Trophoblast cell (in vitro differentiated cells and primary cell): Measurements from ENCODE around the gene PCDHGB2.

Source experiments
- DNase-seq, 2 donors: peaks; one replicate each; pipeline ENCODE4 v3.0.0-alpha.2; 2016
- H2AFZ ChIP-seq: 2 replicates; pipeline ENCODE4 v1.6.1; 2013; ENCODE audit warnings: low read length, moderate library complexity, mild to moderate bottlenecking; ENCODE audit not compliant: insufficient read depth, poor library complexity
- H2AK5ac ChIP-seq: 2 replicates; pipeline ENCODE4 v1.6.1; 2013; ENCODE audit warnings: mild to moderate bottlenecking, low read length
- H2BK120ac ChIP-seq: 2 replicates; pipeline ENCODE4 v1.6.1; 2013; ENCODE audit warnings: low read length, mild to moderate bottlenecking, moderate library complexity; ENCODE audit not compliant: insufficient read depth, poor library complexity
- H2BK12ac ChIP-seq: 2 replicates; pipeline ENCODE4 v1.6.1; 2013; ENCODE audit warnings: mild to moderate bottlenecking, low read length, moderate library complexity
- H2BK5ac ChIP-seq: 2 replicates; pipeline ENCODE4 v1.6.1; 2013; ENCODE audit warnings: low read length, low read depth, moderate library complexity, mild to moderate bottlenecking; ENCODE audit not compliant: poor library complexity
- H3K14ac ChIP-seq: 2 replicates; pipeline ENCODE4 v1.6.1; 2013; ENCODE audit warnings: mild to moderate bottlenecking, low read length
- H3K18ac ChIP-seq: 2 replicates; pipeline ENCODE4 v1.6.1; 2013; ENCODE audit warnings: mild to moderate bottlenecking, low read length
- H3K23ac ChIP-seq: 2 replicates; pipeline ENCODE4 v1.6.1; 2013; ENCODE audit warnings: low read length
- H3K27ac ChIP-seq: 2 replicates; pipeline ENCODE4 v1.5.1; 2013; ENCODE audit warnings: low read depth, mild to moderate bottlenecking, inconsistent platforms, low read length, moderate library complexity
- H3K27me3 ChIP-seq: 2 replicates; pipeline ENCODE4 v1.6.1; 2013; ENCODE audit warnings: inconsistent platforms, mild to moderate bottlenecking, low read length, moderate library complexity; ENCODE audit not compliant: insufficient read depth
- H3K36me3 ChIP-seq, 2 experiments: 1 replicate in 1 of 2; 2 replicates in 1 of 2; pipeline ENCODE4 v1.6.1; 2013; ENCODE audit warnings: low read length in 2 of 2, mild to moderate bottlenecking in 2 of 2, moderate library complexity in 1 of 2; ENCODE audit not compliant: insufficient read depth in 2 of 2, control insufficient read depth in 1 of 2
- H3K4ac ChIP-seq: 2 replicates; pipeline ENCODE4 v1.6.1; 2013; ENCODE audit warnings: low read depth, mild to moderate bottlenecking, low read length, moderate library complexity
- H3K4me1 ChIP-seq, 2 experiments: 1 replicate in 1 of 2; 2 replicates in 1 of 2; pipeline ENCODE4 v1.6.1; 2013; ENCODE audit warnings: low read length in 2 of 2, mild to moderate bottlenecking in 2 of 2, moderate library complexity in 1 of 2; ENCODE audit not compliant: insufficient read depth in 2 of 2, control insufficient read depth in 1 of 2
- H3K4me2 ChIP-seq: 2 replicates; pipeline ENCODE4 v1.6.1; 2013; ENCODE audit warnings: inconsistent platforms, mild to moderate bottlenecking, low read length, moderate library complexity
- H3K4me3 ChIP-seq: 2 replicates; pipeline ENCODE4 v1.5.1; 2013; ENCODE audit warnings: mild to moderate bottlenecking, low read depth, low read length, inconsistent platforms
- H3K79me1 ChIP-seq: one replicate; pipeline ENCODE4 v1.6.1; 2013; ENCODE audit warnings: low read length
- H3K79me2 ChIP-seq: 2 replicates; pipeline ENCODE4 v1.6.1; 2013; ENCODE audit warnings: low read length, mild to moderate bottlenecking; ENCODE audit not compliant: control insufficient read depth, insufficient read depth, poor library complexity
- H3K9ac ChIP-seq: 2 replicates; pipeline ENCODE4 v1.6.1; 2013; ENCODE audit warnings: mild to moderate bottlenecking, low read length
- H3K9me3 ChIP-seq: 2 replicates; pipeline ENCODE4 v1.6.1; 2013; ENCODE audit warnings: low read depth, mild to moderate bottlenecking, control low read depth, inconsistent platforms, low read length; ENCODE audit not compliant: insufficient read depth
- H4K12ac ChIP-seq: 2 replicates; pipeline ENCODE4 v1.6.1; 2013; ENCODE audit warnings: low read depth, mild to moderate bottlenecking, low read length, moderate library complexity
- H4K8ac ChIP-seq: 2 replicates; pipeline ENCODE4 v1.6.1; 2013; ENCODE audit warnings: low read depth, mild to moderate bottlenecking, low read length, moderate library complexity
- H4K91ac ChIP-seq: one replicate; pipeline ENCODE4 v1.6.1; 2013; ENCODE audit warnings: low read depth, mild to moderate bottlenecking, low read length, moderate library complexity
- WGBS: extraction: QIAGEN DNeasy Blood & Tissue Kit; methylation state at CpG from one replicate; pipeline ENCODE4 v1.1.7; 2013; ENCODE audit warnings: missing lambda C conversion rate; ENCODE audit not compliant: insufficient read length, insufficient coverage; ENCODE audit errors: extremely low coverage; 5-methylcytosine and 5-hydroxymethylcytosine counted together

PCDHGB2 gene

GRCh38 chr5:141409598-141410306 lies 50.0 kb downstream of the PCDHGB2 start:
- Histone ChIP-seq H3K23ac (no peak overlapping the region), H3K14ac (no peak overlapping the region), H2AFZ (no peak overlapping the region), H3K79me2 (no peaks in the 10 kb centered on the region), H2BK120ac (no peak overlapping the region), H3K9me3 (peaks cover 23% of the 10 kb centered on the region), H2AK5ac (no peak overlapping the region), H2BK12ac (no peak overlapping the region), H4K8ac (no peak overlapping the region), H3K4me1 (peaks cover 3 to 4% of the 10 kb centered on the region in 2 experiments), H3K4ac (no peak overlapping the region), H3K18ac (no peak overlapping the region), H3K36me3 (peaks cover 16 to 18% of the 10 kb centered on the region in 2 experiments), H3K4me3 (peak overlapping the region; percentile 7), H3K4me2 (no peak overlapping the region), H4K12ac (no peak overlapping the region), H3K27me3 (no peaks in the 10 kb centered on the region), H3K9ac (no peak overlapping the region), H3K79me1 (no peaks in the 10 kb centered on the region), H4K91ac (no peak overlapping the region), H3K27ac (no peak overlapping the region), H2BK5ac (no peak overlapping the region)
- no peak for DNase-seq
- no CpG with 5 or more reads among the region's 64 CpGs for WGBS

- Histone ChIP-seq H3K4me3 (no peak overlapping the region), H3K18ac (no peak overlapping the region), H3K9me3 (peaks cover 20% of the 10 kb centered on the region), H3K9ac (no peak overlapping the region), H2AK5ac (no peak overlapping the region), H2AFZ (no peak overlapping the region), H4K91ac (no peak overlapping the region), H2BK120ac (no peak overlapping the region), H4K12ac (no peak overlapping the region), H3K4ac (no peak overlapping the region), H3K4me1 (peaks cover 3 to 4% of the 10 kb centered on the region in 2 experiments), H2BK12ac (no peak overlapping the region), H3K79me2 (no peaks in the 10 kb centered on the region), H3K27me3 (no peaks in the 10 kb centered on the region), H3K27ac (no peak overlapping the region), H3K14ac (no peak overlapping the region), H3K23ac (no peak overlapping the region), H2BK5ac (no peak overlapping the region), H4K8ac (no peak overlapping the region), H3K36me3 (peaks cover 16 to 20% of the 10 kb centered on the region in 2 experiments), H3K4me2 (no peak overlapping the region), H3K79me1 (no peaks in the 10 kb centered on the region)
- no peak for DNase-seq
- WGBS = no CpG with 5 or more reads among the region's 3 CpGs
Measured at GRCh38 chr5:141411575-141411974, 51.8 kb downstream of the PCDHGB2 start.
